Vagina (tissue), 2 donors: ENCODE measurements around the gene HM13. TPM values are rescaled to one million over a fixed set of nuclear protein-coding genes. Genes with fewer than 3 reads are reported as not detected.
A peak's percentile ranks its signal among the peaks of the same experiment; 100 is the strongest.

Source experiments
- DNase-seq, 2 donors: peaks; one replicate each; pipeline ENCODE4 v3.0.0-alpha.2; 2017; ENCODE audit errors: extremely low spot score in 2 of 2
- H3K27ac ChIP-seq: fragments of 200-600 bp; sonication (generic); one replicate; pipeline ENCODE4 v1.5.1; 2019
- H3K27me3 ChIP-seq: fragments of 200-600 bp; sonication (generic); one replicate; pipeline ENCODE4 v1.5.1; 2019
- H3K36me3 ChIP-seq, 2 donors: fragments of 200-600 bp; sonication (generic); one replicate each; pipeline ENCODE4 v1.5.1; 2017 to 2019
- H3K4me1 ChIP-seq: fragments of 200-600 bp; sonication (generic); one replicate; pipeline ENCODE4 v1.5.1; 2019
- H3K4me3 ChIP-seq, 2 donors: fragments of 200-600 bp; sonication (generic); 1 replicate in 1 of 2; 2 replicates in 1 of 2; pipeline ENCODE4 v1.5.1; 2016 to 2019
- H3K9me3 ChIP-seq: fragments of 200-600 bp; sonication (generic); one replicate; pipeline ENCODE4 v1.5.1; 2019
- POLR2A ChIP-seq, 2 donors: fragments of 450-650 bp; IDR thresholded peaks; one replicate each; pipeline ENCODE4 v1.6.1; 2017; ENCODE audit warnings: antibody characterized with exemption in 2 of 2, mild to moderate bottlenecking in 2 of 2, moderate library complexity in 2 of 2
- POLR2AphosphoS5 ChIP-seq, 2 donors: sonication (generic); formaldehyde crosslinking; IDR thresholded peaks; one replicate each; pipeline ENCODE4 v1.9.0; 2017; ENCODE audit warnings: antibody characterized with exemption in 2 of 2, mild to moderate bottlenecking in 2 of 2, low read depth in 1 of 2; ENCODE audit not compliant: insufficient read depth in 1 of 2
- intact Hi-C: fragments of 100-400 bp; cut with DNase I; formaldehyde crosslinking; loops from one replicate; pipeline ENCODE4 v1.15.1; 2023
- total RNA-seq: library from RNA; depleted of rRNA; stranded (reverse); fragments of >200 nt; gene quantifications from one replicate; pipeline ENCODE4 v1.2.3, GENCODE V29; 2016
- TF ChIP-seq, protein P1 (sequence below), 3 experiments: fragments of 450-650 bp in 2 of 3; fragments of 200-600 bp in 1 of 3; sonication (generic) in 1 of 3; IDR thresholded peaks; one replicate each; pipeline ENCODE4 v1.5.1; 2017 to 2019; ENCODE audit warnings: antibody characterized with exemption in 3 of 3, mild to moderate bottlenecking in 2 of 3, moderate library complexity in 2 of 3

HM13 gene
- total RNA-seq, 1 donor from 2014 or later: 77.8 TPM

DNA sequence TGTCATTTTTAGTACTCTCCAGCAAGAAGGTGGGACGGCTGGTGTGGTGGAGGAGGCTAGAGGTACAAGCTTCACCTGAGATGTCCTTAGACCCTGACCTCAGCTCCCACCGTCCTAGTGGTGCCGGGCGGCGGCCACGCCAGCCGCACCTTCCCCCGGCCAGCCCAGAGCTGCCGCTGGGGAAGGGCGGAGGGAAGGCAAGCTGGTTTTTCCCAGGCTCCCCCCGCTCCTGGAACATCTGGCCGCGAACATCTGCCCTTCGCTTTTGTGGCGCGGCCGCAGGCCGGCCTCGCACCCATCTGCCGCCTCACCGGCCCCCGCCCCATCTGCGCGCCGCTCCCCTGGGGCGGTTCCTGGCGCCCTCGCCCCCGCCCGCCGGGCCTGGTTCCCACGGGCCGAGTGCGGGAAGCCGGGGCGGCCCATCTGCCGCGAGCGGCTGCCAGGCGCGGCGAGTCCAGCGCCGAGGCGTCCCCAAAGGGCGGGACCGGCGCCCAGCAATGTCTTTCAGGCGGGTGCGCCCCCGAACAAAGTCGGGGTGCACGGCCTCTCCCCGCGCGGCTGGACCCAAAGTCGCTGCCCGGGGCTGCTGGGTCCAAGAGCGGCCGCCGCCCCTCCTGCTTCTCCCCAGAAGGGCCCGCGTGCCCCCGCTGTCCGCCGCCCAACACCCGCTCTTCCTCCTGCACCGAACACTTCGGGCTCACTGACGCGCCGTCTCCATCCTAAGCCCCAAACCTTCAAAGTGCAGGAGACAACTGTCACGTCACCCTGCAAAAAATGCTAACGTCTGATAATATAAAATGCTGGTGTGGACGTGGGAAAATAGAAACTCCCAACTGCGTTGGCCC lies 73.5 kb downstream of the HM13 start:
- TF ChIP-seq POLR2A (IDR thresholded peaks at IDR 0.05) (no peak), POLR2AphosphoS5 (IDR thresholded peaks at IDR 0.05; ENCODE audit: insufficient read depth in 1 of 2, low read depth in 1 of 2) (no peak)
- TF ChIP-seq, protein P1, sequence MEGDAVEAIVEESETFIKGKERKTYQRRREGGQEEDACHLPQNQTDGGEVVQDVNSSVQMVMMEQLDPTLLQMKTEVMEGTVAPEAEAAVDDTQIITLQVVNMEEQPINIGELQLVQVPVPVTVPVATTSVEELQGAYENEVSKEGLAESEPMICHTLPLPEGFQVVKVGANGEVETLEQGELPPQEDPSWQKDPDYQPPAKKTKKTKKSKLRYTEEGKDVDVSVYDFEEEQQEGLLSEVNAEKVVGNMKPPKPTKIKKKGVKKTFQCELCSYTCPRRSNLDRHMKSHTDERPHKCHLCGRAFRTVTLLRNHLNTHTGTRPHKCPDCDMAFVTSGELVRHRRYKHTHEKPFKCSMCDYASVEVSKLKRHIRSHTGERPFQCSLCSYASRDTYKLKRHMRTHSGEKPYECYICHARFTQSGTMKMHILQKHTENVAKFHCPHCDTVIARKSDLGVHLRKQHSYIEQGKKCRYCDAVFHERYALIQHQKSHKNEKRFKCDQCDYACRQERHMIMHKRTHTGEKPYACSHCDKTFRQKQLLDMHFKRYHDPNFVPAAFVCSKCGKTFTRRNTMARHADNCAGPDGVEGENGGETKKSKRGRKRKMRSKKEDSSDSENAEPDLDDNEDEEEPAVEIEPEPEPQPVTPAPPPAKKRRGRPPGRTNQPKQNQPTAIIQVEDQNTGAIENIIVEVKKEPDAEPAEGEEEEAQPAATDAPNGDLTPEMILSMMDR (IDR thresholded peaks at IDR 0.05): no peak
- Histone ChIP-seq H3K27ac (peak overlapping the region; percentile 87), H3K36me3 (no peaks in the 10 kb centered on the region), H3K27me3 (no peaks in the 10 kb centered on the region), H3K4me1 (peaks cover 24% of the 10 kb centered on the region), H3K9me3 (no peaks in the 10 kb centered on the region), H3K4me3 (peak overlapping the region; percentile 50 to 68)
- no peak for DNase-seq
- intact Hi-C loops: no loop called here

DNA sequence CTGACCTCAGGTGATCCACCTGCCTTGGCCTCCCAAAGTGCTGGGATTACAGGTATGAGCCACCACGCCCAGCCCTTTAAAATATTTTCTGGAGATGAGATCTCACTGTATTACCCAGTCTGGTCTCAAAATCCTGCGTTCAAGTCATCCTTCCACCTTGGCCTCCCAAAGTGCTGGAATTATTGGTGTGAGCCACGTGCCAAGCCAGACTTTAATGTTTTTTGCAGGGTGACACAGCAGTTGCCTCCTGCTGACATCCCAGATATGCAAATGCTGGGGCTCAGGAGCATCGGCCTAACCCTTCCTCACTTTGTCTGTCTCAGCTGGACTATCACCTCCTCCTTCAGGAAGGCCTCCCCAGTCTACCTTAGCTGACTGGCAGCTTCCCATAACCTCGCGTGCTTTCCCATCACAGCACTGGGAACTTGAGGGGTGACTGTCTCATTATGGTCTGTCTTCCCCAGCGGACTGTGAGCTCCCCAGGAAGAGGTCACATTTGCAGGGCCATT lies 76.5 kb downstream of the HM13 start:
- Histone ChIP-seq H3K4me3 (no peak overlapping the region), H3K27me3 (no peaks in the 10 kb centered on the region), H3K9me3 (no peaks in the 10 kb centered on the region), H3K36me3 (no peaks in the 10 kb centered on the region), H3K4me1 (peaks cover 42% of the 10 kb centered on the region), H3K27ac (peak overlapping the region; percentile 87)
- intact Hi-C loops: no loop called here
- DNase-seq: no peak
- no peak for TF ChIP-seq POLR2AphosphoS5 (IDR thresholded peaks at IDR 0.05; ENCODE audit: insufficient read depth in 1 of 2, low read depth in 1 of 2)

DNA sequence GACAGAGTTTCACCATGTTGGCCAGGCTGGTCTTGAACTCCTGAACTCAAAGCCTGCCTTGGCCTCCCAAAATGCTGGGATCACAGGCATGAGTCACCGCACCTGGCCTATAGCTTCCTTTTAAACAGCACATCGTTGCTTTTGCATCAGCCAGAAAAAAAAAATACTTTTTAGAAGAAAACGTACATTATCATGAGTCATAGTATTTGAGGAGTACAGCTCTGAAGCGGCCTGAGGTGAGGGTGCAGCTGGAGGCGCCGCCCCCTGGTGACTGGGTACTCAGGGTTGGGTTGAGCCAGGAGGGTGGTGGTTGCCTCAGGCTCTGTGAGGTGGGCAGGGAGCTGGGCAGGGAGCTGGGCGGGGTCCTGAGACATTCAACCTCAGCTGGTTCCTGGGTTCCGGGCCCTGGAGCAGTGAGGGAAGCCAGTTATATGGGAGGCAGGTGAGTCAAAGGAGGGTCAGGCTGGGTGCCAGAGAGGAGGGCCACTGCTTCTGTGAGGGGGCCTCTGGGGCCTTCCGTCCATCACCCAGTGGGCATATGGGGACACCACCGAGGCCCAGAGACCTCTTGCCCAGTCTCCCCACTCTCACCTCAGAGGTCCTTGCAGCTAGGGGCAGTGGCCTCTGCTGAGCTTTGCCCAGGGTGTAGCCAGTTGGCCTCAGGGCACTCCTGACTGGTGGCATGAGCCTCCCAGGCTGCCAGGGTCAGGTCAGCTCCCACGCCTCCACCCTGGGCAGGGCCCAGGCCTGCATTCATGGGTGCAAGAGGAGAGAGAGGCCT lies 79.2 kb downstream of the HM13 start:
- H3K27me3 ChIP-seq: no peaks in the 10 kb centered on the region
- H3K9me3 ChIP-seq: no peaks in the 10 kb centered on the region
- DNase-seq: no peak
- H3K4me3 ChIP-seq: no peak overlapping the region
- peaks cover 42% of the 10 kb centered on the region for H3K4me1 ChIP-seq
- intact Hi-C loops: no loop called here
- no peak for TF ChIP-seq POLR2A (IDR thresholded peaks at IDR 0.05)
- TF ChIP-seq, protein P1 (IDR thresholded peaks at IDR 0.05): no peak
- TF ChIP-seq POLR2AphosphoS5 (IDR thresholded peaks at IDR 0.05; ENCODE audit: insufficient read depth in 1 of 2, low read depth in 1 of 2): peak; percentile 28 to 51
- H3K27ac ChIP-seq: peak overlapping the region; percentile 68
- no peaks in the 10 kb centered on the region for H3K36me3 ChIP-seq

DNA sequence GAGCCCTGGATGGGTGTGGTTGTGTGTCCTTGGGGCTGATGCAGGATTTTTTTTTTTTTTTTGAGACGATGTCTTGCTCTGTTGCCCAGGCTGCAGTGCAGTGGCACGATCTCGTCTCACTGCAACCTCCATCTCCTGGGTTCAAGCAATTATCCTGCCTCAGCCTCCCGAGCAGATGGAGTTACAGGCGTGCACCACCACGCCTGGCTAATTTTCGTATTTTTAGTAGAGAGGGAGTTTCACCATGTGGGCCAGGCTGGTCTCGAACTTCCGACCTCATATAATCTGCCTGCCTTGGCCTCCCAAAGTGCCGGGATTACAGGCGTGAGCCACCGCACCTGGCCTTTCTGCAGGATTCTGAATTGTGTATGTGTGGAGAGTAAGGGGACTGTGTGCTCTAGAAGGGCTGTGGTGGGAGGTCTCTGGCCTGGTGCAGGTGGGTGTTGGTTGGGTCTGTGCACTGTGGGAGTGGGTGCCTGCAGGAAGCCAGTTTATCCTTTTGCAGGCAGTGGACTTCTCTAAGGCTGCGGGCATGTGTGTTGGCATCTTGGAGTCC lies 79.8 kb downstream of the HM13 start:
- H3K36me3 ChIP-seq: no peaks in the 10 kb centered on the region
- no peak for DNase-seq
- no peaks in the 10 kb centered on the region for H3K9me3 ChIP-seq
- no peak overlapping the region for H3K4me3 ChIP-seq
- H3K27me3 ChIP-seq: no peaks in the 10 kb centered on the region
- H3K27ac ChIP-seq: peak overlapping the region; percentile 56
- peaks cover 36% of the 10 kb centered on the region for H3K4me1 ChIP-seq
- TF ChIP-seq POLR2A (IDR thresholded peaks at IDR 0.05) (no peak), POLR2AphosphoS5 (IDR thresholded peaks at IDR 0.05; ENCODE audit: insufficient read depth in 1 of 2, low read depth in 1 of 2) (no peak)
- TF ChIP-seq, protein P1 (IDR thresholded peaks at IDR 0.05): no peak
- intact Hi-C loops: no loop called here
